ENCODE results near the gene KIF26B. TPM values are rescaled to one million over a fixed set of nuclear protein-coding genes. Genes with fewer than 3 reads are reported as not detected.

Gene KIF26B
- total and polyA plus RNA-seq, 7 donors, result 0.01 to 0.32 (median 0.06) TPM

DNA sequence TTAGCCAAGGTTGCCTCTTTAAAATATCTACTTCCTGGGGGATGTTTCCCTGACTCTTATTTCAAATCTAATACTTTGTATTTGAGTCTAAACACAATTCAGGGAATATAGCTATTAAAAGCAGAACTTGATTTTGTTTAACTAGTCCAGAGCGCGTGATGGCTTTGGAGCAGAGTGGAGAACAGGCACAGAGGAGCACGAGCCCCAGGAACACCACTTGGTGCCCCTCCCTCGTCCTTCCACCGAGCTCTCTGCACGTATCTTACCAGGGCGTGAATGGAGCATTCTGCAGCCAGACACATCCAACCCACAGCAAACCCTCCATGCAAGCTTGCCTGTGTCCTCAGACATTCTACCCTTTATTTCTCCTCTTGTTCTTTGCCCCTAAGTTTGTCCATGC is 14.1 kb downstream of the KIF26B start:
- ATAC-seq (no peak), DNase-seq (no peak)
- H3K36me3 ChIP-seq (ENCODE audit: insufficient read depth in 1 of 2, low read depth in 1 of 2), result no peaks in the 10 kb centered on the region
- H3K27ac ChIP-seq, result no peak overlapping the region
- no peaks in the 10 kb centered on the region for H3K4me1 ChIP-seq
- H3K4me3 ChIP-seq, result no peak overlapping the region
- peaks cover 0 to 23% (median 13%) of the 10 kb centered on the region in 3 donors for H3K27me3 ChIP-seq (ENCODE audit: insufficient read depth in 3 of 3, low read length in 2 of 3)
- WGBS, 3 donors, result 73% methylated on average over 7 of the region's 7 CpGs
- intact Hi-C loops (cut with DNase I), result no loop called here
- no peaks in the 10 kb centered on the region for H3K9me3 ChIP-seq
- TF ChIP-seq, protein P1, sequence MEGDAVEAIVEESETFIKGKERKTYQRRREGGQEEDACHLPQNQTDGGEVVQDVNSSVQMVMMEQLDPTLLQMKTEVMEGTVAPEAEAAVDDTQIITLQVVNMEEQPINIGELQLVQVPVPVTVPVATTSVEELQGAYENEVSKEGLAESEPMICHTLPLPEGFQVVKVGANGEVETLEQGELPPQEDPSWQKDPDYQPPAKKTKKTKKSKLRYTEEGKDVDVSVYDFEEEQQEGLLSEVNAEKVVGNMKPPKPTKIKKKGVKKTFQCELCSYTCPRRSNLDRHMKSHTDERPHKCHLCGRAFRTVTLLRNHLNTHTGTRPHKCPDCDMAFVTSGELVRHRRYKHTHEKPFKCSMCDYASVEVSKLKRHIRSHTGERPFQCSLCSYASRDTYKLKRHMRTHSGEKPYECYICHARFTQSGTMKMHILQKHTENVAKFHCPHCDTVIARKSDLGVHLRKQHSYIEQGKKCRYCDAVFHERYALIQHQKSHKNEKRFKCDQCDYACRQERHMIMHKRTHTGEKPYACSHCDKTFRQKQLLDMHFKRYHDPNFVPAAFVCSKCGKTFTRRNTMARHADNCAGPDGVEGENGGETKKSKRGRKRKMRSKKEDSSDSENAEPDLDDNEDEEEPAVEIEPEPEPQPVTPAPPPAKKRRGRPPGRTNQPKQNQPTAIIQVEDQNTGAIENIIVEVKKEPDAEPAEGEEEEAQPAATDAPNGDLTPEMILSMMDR (IDR thresholded peaks at IDR 0.05), result no peak

GRCh38 chr1:245169376-245169775 is 14.6 kb downstream of the KIF26B start:
- Histone ChIP-seq H3K4me3 (no peak overlapping the region), H3K27ac (no peak overlapping the region), H3K36me3 (ENCODE audit: insufficient read depth in 1 of 2, low read depth in 1 of 2) (no peaks in the 10 kb centered on the region), H3K9me3 (no peaks in the 10 kb centered on the region), H3K4me1 (no peaks in the 10 kb centered on the region), H3K27me3 (ENCODE audit: insufficient read depth in 3 of 3, low read length in 2 of 3) (peaks cover 0 to 23% (median 13%) of the 10 kb centered on the region in 3 donors)
- ATAC-seq (no peak), DNase-seq (no peak)
- WGBS, 3 donors, result 52 to 53% (median 52%) methylated on average over 7 of the region's 7 CpGs
- intact Hi-C loops (cut with DNase I), result no loop called here
- TF ChIP-seq, protein P1 (IDR thresholded peaks at IDR 0.05), result no peak

GRCh38 chr1:245172026-245172425 is 17.2 kb downstream of the KIF26B start:
- peaks cover 0 to 9% (median 9%) of the 10 kb centered on the region in 3 donors for H3K27me3 ChIP-seq (ENCODE audit: insufficient read depth in 3 of 3, low read length in 2 of 3)
- intact Hi-C loops (cut with DNase I), result no loop called here
- H3K36me3 ChIP-seq (ENCODE audit: insufficient read depth in 1 of 2, low read depth in 1 of 2), result no peaks in the 10 kb centered on the region
- TF ChIP-seq, protein P1 (IDR thresholded peaks at IDR 0.05), result no peak
- no peaks in the 10 kb centered on the region for H3K4me1 ChIP-seq
- H3K27ac ChIP-seq, result no peak overlapping the region
- ATAC-seq (no peak), DNase-seq (no peak)
- no peaks in the 10 kb centered on the region for H3K9me3 ChIP-seq
- 61 to 67% (median 64%) methylated on average over 7 of the region's 7 CpGs for WGBS, 3 donors
- no peak overlapping the region for H3K4me3 ChIP-seq

- Histone ChIP-seq H3K36me3 (ENCODE audit: insufficient read depth in 1 of 2, low read depth in 1 of 2) (no peaks in the 10 kb centered on the region), H3K4me3 (no peak overlapping the region), H3K27me3 (ENCODE audit: insufficient read depth in 3 of 3, low read length in 2 of 3) (peaks cover 0 to 7% (median 4%) of the 10 kb centered on the region in 3 donors), H3K27ac (no peak overlapping the region), H3K9me3 (no peaks in the 10 kb centered on the region), H3K4me1 (no peaks in the 10 kb centered on the region)
- ATAC-seq (no peak), DNase-seq (no peak)
- WGBS, 3 donors, result 95 to 99% (median 97%) methylated on average over 2 of the region's 2 CpGs
- intact Hi-C loops (cut with DNase I), result no loop called here
- TF ChIP-seq, protein P1 (IDR thresholded peaks at IDR 0.05), result no peak
Measured at GRCh38 chr1:245172829-245173228, 18.0 kb downstream of the KIF26B start.
